H1 (cell line): ENCODE data around the gene CDKL4. TPM values are rescaled to one million over a fixed set of nuclear protein-coding genes. Genes with fewer than 3 reads are reported as not detected.
"Not testable (repeated sequence)": the region's sequence is repeated elsewhere in the genome, so short reads cannot be mapped to it uniquely, and the experiment has no call there.

Experiments
- CTCF ChIA-PET: fragments of 300-600 bp; sonication (Branson Sonifier 250); formaldehyde crosslinking; loops from one replicate; lab custom pipeline; 2021; ENCODE audit not compliant: partially characterized antibody; lab: Charles Lee
- POLR2A ChIA-PET: fragments of 300-600 bp; sonication (Branson Sonifier 250); formaldehyde crosslinking; loops from one replicate; lab custom pipeline; 2021; ENCODE audit warnings: inconsistent platforms; ENCODE audit not compliant: partially characterized antibody; lab: Charles Lee
- DNase-seq, 2 experiments: peaks; one replicate each; pipeline versions ENCODE4 v3.0.0 to v3.0.0-alpha.2; 2010 to 2022; ENCODE audit warnings: low spot score in 2 of 2, low read depth in 1 of 2, mixed read lengths in 1 of 2
- FAIRE-seq: peaks from 2 replicates; lab custom pipeline; 2011; peaks lifted over from hg19 to GRCh38; lab: Jason Lieb, UNC
- H2AFZ ChIP-seq: 2 replicates; pipeline ENCODE4 v1.8.1; 2012; ENCODE audit warnings: low read length, inconsistent platforms
- H2AK5ac ChIP-seq: 2 replicates; pipeline ENCODE4 v1.6.1; 2013; ENCODE audit warnings: low read depth, low read length
- H2BK120ac ChIP-seq: replicated peaks from 2 replicates; pipeline ENCODE3; 2013; ENCODE audit warnings: low read depth, low read length, inconsistent platforms
- H2BK12ac ChIP-seq: 2 replicates; pipeline ENCODE4 v1.6.1; 2013; ENCODE audit warnings: low read depth, low read length
- H2BK15ac ChIP-seq: 2 replicates; pipeline ENCODE4 v1.6.1; 2013; ENCODE audit warnings: low read length
- H2BK20ac ChIP-seq: 2 replicates; pipeline ENCODE4 v1.6.1; 2013; ENCODE audit warnings: low read length
- H2BK5ac ChIP-seq: 2 replicates; pipeline ENCODE4 v1.6.1; 2013; ENCODE audit warnings: low read depth, low read length
- H3K14ac ChIP-seq: 2 replicates; pipeline ENCODE4 v1.6.1; 2013; ENCODE audit warnings: inconsistent platforms; ENCODE audit not compliant: insufficient read length
- H3K18ac ChIP-seq: 2 replicates; pipeline ENCODE4 v1.6.1; 2013; ENCODE audit warnings: low read length; ENCODE audit errors: extremely low read depth
- H3K23ac ChIP-seq: 2 replicates; pipeline ENCODE4 v1.6.1; 2013; ENCODE audit warnings: inconsistent platforms; ENCODE audit not compliant: insufficient read length
- H3K23me2 ChIP-seq: 2 replicates; pipeline ENCODE4 v1.6.1; 2013; ENCODE audit warnings: low read depth, low read length
- H3K27ac ChIP-seq: 2 replicates; pipeline ENCODE4 v1.6.1; 2011; ENCODE audit warnings: low read depth, low read length, inconsistent platforms
- H3K27me3 ChIP-seq, 4 experiments: replicated peaks in 1 of 4; 1 replicate in 1 of 4; 2 replicates in 3 of 4; pipeline versions ENCODE4 v1.6.1 to v1.8.1; 2011 to 2013; ENCODE audit warnings: low read length in 3 of 4, mild to moderate bottlenecking in 3 of 4, inconsistent platforms in 2 of 4, mixed read lengths in 2 of 4, moderate library complexity in 1 of 4; ENCODE audit not compliant: control insufficient read depth in 3 of 4, insufficient read depth in 3 of 4; ENCODE audit errors: extremely low read depth in 1 of 4
- H3K36me3 ChIP-seq, 4 experiments: 2 replicates each; pipeline versions ENCODE4 v1.6.1 to v1.8.1; 2011 to 2013; ENCODE audit warnings: mild to moderate bottlenecking in 4 of 4, low read length in 3 of 4, moderate library complexity in 2 of 4, control low read depth in 1 of 4, inconsistent platforms in 1 of 4; ENCODE audit not compliant: insufficient read depth in 4 of 4, control insufficient read depth in 2 of 4
- H3K4ac ChIP-seq: replicated peaks from 2 replicates; pipeline ENCODE3; 2013; ENCODE audit warnings: low read length, low read depth, mixed read lengths, inconsistent platforms; ENCODE audit not compliant: insufficient read length
- H3K4me1 ChIP-seq, 4 experiments: replicated peaks in 1 of 4; 1 replicate in 1 of 4; 2 replicates in 3 of 4; pipeline versions ENCODE4 v1.6.1 to v1.8.1; 2011 to 2013; ENCODE audit warnings: low read length in 3 of 4, inconsistent platforms in 2 of 4, mixed read lengths in 1 of 4; ENCODE audit not compliant: insufficient read depth in 4 of 4, control insufficient read depth in 3 of 4
- H3K4me2 ChIP-seq, 2 experiments: 2 replicates each; pipeline versions ENCODE4 v1.6.1 to v1.8.1; 2011 to 2013; ENCODE audit warnings: low read depth in 2 of 2, low read length in 2 of 2, control low read depth in 1 of 2, inconsistent platforms in 1 of 2, mild to moderate bottlenecking in 1 of 2; ENCODE audit not compliant: insufficient read depth in 1 of 2
- H3K4me3 ChIP-seq, 4 experiments: fragments of 200-600, 300-600 bp in 1 of 4; sonication (generic), shearing (Covaris generic), sonication (Bioruptor Twin) in 1 of 4; 2 replicates each; pipeline versions ENCODE4 v1.5.1 to v1.8.1; 2011 to 2016; ENCODE audit warnings: low read length in 4 of 4, low read depth in 3 of 4, control low read depth in 2 of 4, inconsistent platforms in 2 of 4, mild to moderate bottlenecking in 2 of 4, mixed read lengths in 1 of 4, moderate library complexity in 1 of 4; ENCODE audit not compliant: insufficient read depth in 2 of 4; ENCODE audit errors: extremely low read depth in 1 of 4
- H3K56ac ChIP-seq: replicated peaks from 2 replicates; pipeline ENCODE3; 2013; ENCODE audit warnings: low read depth, mild to moderate bottlenecking, mixed read lengths, low read length, inconsistent platforms; ENCODE audit not compliant: insufficient read length
- H3K79me1 ChIP-seq: 2 replicates; pipeline ENCODE4 v1.6.1; 2013; ENCODE audit warnings: low read depth, low read length, control low read depth
- H3K79me2 ChIP-seq, 2 experiments: 2 replicates each; pipeline versions ENCODE4 v1.6.1 to v1.8.1; 2012 to 2013; ENCODE audit warnings: low read length in 2 of 2, mild to moderate bottlenecking in 2 of 2, inconsistent platforms in 1 of 2; ENCODE audit not compliant: insufficient read depth in 2 of 2, control insufficient read depth in 1 of 2
- H3K9ac ChIP-seq, 4 experiments: replicated peaks in 1 of 4; 1 replicate in 1 of 4; 2 replicates in 3 of 4; pipeline versions ENCODE4 v1.6.1 to v1.8.1; 2011 to 2013; ENCODE audit warnings: low read depth in 3 of 4, low read length in 3 of 4, control low read depth in 2 of 4, mild to moderate bottlenecking in 2 of 4, moderate library complexity in 2 of 4, inconsistent platforms in 1 of 4; ENCODE audit errors: extremely low read depth in 1 of 4
- H3K9me3 ChIP-seq, 2 experiments: 2 replicates each; pipeline versions ENCODE4 v1.6.1 to v1.8.1; 2012 to 2013; ENCODE audit warnings: mild to moderate bottlenecking in 2 of 2, moderate library complexity in 2 of 2, control low read depth in 1 of 2, inconsistent platforms in 1 of 2, low read depth in 1 of 2, low read length in 1 of 2, mixed read lengths in 1 of 2; ENCODE audit not compliant: insufficient read depth in 2 of 2
- H4K20me1 ChIP-seq, 2 experiments: replicated peaks in 1 of 2; 2 replicates each; pipeline versions ENCODE3 to v1.8.1; 2011 to 2013; ENCODE audit warnings: inconsistent platforms in 2 of 2, low read length in 2 of 2, mild to moderate bottlenecking in 1 of 2; ENCODE audit not compliant: insufficient read depth in 2 of 2, control insufficient read depth in 1 of 2
- H4K5ac ChIP-seq: 2 replicates; pipeline ENCODE4 v1.6.1; 2013; ENCODE audit warnings: low read length, low read depth, mixed read lengths, inconsistent platforms; ENCODE audit not compliant: insufficient read length
- H4K8ac ChIP-seq: 2 replicates; pipeline ENCODE4 v1.8.0; 2013; ENCODE audit warnings: mild to moderate bottlenecking, moderate library complexity, low read length, inconsistent platforms; ENCODE audit not compliant: insufficient read depth; ENCODE audit errors: extremely low read depth
- H4K91ac ChIP-seq: replicated peaks from 2 replicates; pipeline ENCODE3; 2013; ENCODE audit warnings: low read length, mixed read lengths, inconsistent platforms; ENCODE audit not compliant: insufficient read length
- WGBS, 2 experiments: shearing (Covaris generic) in 1 of 2; methylation state at CpG; one replicate each; pipeline versions ENCODE4 v1.1.6 to v1.1.7; 2013 to 2015; ENCODE audit warnings: low lambda C conversion rate in 2 of 2, mixed read lengths in 2 of 2, inconsistent platforms in 1 of 2, low coverage in 1 of 2, missing lambda C conversion rate in 1 of 2; ENCODE audit not compliant: insufficient replicate concordance in 2 of 2, insufficient coverage in 1 of 2, insufficient read length in 1 of 2; ENCODE audit errors: extremely low coverage in 1 of 2, missing lambda C conversion rate in 1 of 2; 5-methylcytosine and 5-hydroxymethylcytosine counted together
- polyA plus RNA-seq, 7 experiments: library from polyadenylated mRNA; depleted of rRNA in 3 of 7; stranded (reverse) in 5 of 7; unstranded in 2 of 7; fragments of >200 nt in 5 of 7; fragments of 200-250 nt in 2 of 7; gene quantifications; 1 replicate in 5 of 7; 2 replicates in 1 of 7; 4 replicates in 1 of 7; pipeline versions ENCODE4 v1.2.1 to v1.2.3, GENCODE V29; 2011 to 2013; ENCODE audit warnings: missing spikeins in 2 of 7, mixed read lengths in 2 of 7
- total RNA-seq: library from RNA; stranded (reverse); fragmentation: NEBNext Ultra II Directional; extraction: Animal tissue kit (Norgen Biotek cat#: 25700); gene quantifications from 2 replicates; pipeline ENCODE4 v1.2.1, GENCODE V29; 2021

Gene CDKL4
- total and polyA plus RNA-seq, 2 of the 8 experiments (the other 6 are each of a cell fraction or from before 2014, with no cell fraction given), result not detected

- WGBS, 2 experiments, result 95% methylated on average over 10 of the region's 10 CpGs; no CpG with 5 or more reads in 1 of the 2 experiments
- FAIRE-seq, POLR2A ChIA-PET, H3K4me2 ChIP-seq, H3K9ac ChIP-seq, H3K23ac ChIP-seq, H2BK5ac ChIP-seq, DNase-seq, H3K79me1 ChIP-seq, H2BK12ac ChIP-seq, H2BK15ac ChIP-seq, H3K4me3 ChIP-seq, H3K27ac ChIP-seq, H3K14ac ChIP-seq, H3K36me3 ChIP-seq, H3K23me2 ChIP-seq, H2BK20ac ChIP-seq, H4K91ac ChIP-seq, H2AK5ac ChIP-seq, H3K79me2 ChIP-seq, H4K5ac ChIP-seq, H4K8ac ChIP-seq, H3K27me3 ChIP-seq, H3K18ac ChIP-seq, H3K4ac ChIP-seq, H3K9me3 ChIP-seq, H4K20me1 ChIP-seq, H3K56ac ChIP-seq, H2BK120ac ChIP-seq, H2AFZ ChIP-seq, H3K4me1 ChIP-seq: not testable (repeated sequence)
- CTCF ChIA-PET, result interaction anchor here (1.0 kb wide), 1 partner anchor 56 kb away, joined by 4 read pairs; no protein-coding TSS in a partner anchor
Measured at GRCh38 chr2:39172047-39172706, 71.6 kb downstream of the CDKL4 start.
